Measurements from ENCODE around the gene SPNS2. TPM values are rescaled to one million over a fixed set of nuclear protein-coding genes. Genes with fewer than 3 reads are reported as not detected.

The SPNS2 gene
- total RNA-seq, 4 donors from 2014 or later = 8.7 to 72.0 (median 18.2) TPM

DNA sequence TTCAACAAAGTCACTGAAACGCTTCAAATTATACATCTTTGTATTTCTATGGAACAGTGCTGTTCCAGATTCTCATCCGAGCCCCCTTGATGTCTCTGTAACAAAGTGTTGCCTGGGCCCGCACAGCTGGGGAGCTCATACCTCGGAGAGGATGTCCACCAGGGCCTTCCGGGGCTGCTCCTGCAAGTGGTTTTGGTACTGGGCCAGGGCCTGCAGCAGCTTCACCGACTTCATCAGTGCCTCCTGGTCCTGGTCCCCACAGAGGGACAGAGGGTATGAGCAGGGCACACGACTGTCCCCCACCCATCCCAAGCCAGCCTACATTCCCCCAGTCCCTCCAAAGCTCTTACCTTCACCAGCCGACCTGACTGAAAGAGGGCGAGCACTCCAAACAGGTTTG, 55.0 kb downstream of the SPNS2 start:
- in situ Hi-C loops (cut with MboI; ENCODE audit: low pct_ligation_motif_present in 1 of 4, low pct_unique_long_range_greater_than_20kb in 1 of 4, low sequenced_read_pairs in 3 of 4) = no loop called here
- Histone ChIP-seq H3K27ac (no peak overlapping the region), H3K4me1 (peaks cover 4 to 24% (median 23%) of the 10 kb centered on the region in 4 donors), H3K36me3 (peaks cover 0 to 26% (median 9%) of the 10 kb centered on the region in 4 donors), H3K27me3 (no peaks in the 10 kb centered on the region), H3K4me3 (peak overlapping the region in 1 of 4 donors; percentile 70), H3K9me3 (no peaks in the 10 kb centered on the region)
- TF ChIP-seq, protein P1, sequence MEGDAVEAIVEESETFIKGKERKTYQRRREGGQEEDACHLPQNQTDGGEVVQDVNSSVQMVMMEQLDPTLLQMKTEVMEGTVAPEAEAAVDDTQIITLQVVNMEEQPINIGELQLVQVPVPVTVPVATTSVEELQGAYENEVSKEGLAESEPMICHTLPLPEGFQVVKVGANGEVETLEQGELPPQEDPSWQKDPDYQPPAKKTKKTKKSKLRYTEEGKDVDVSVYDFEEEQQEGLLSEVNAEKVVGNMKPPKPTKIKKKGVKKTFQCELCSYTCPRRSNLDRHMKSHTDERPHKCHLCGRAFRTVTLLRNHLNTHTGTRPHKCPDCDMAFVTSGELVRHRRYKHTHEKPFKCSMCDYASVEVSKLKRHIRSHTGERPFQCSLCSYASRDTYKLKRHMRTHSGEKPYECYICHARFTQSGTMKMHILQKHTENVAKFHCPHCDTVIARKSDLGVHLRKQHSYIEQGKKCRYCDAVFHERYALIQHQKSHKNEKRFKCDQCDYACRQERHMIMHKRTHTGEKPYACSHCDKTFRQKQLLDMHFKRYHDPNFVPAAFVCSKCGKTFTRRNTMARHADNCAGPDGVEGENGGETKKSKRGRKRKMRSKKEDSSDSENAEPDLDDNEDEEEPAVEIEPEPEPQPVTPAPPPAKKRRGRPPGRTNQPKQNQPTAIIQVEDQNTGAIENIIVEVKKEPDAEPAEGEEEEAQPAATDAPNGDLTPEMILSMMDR (IDR thresholded peaks at IDR 0.05) = no peak
- TF ChIP-seq POLR2A (IDR thresholded peaks at IDR 0.05) = no peak
- no peak for TF ChIP-seq POLR2AphosphoS5 (IDR thresholded peaks at IDR 0.05)
- no peak for TF ChIP-seq EP300 (IDR thresholded peaks at IDR 0.05; ENCODE audit: low read depth)
- DNase-seq = no peak
- 77 to 90% methylated on average over 4 to 9 of the region's 9 CpGs for WGBS, 2 donors (ENCODE audit: low coverage in 1 of 2)
- intact Hi-C loops (cut with DNase I; ENCODE audit: low total_unique reads) = no loop called here

DNA sequence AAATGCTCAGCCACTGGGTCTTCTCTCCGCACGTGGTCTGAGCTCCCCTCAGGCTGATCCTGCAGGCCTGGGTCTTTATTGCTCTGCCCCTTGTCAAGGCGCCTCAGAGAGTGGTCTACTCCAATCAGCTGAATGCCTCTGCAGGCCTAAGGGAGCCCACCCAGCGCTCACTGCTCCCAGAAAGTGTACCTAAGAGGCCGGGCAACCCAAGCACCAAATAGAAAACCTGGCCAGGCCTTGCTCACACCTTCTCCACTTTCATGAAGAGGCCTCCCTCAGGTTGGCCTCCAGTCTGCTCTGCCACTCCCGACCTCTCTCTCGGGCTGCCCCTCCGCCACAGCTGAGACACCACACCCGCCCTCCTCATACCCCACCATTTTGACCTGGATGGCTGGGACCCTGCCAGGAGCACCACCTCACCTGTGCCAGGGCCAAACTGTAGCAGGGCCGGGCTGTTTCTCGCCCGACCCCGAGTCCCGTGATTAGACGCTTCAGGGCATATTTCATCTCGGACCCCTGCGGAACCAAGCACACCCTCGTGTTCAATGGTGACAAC, 55.8 kb downstream of the SPNS2 start:
- no peak for TF ChIP-seq POLR2AphosphoS5 (IDR thresholded peaks at IDR 0.05)
- no peak for TF ChIP-seq POLR2A (IDR thresholded peaks at IDR 0.05)
- no peak for TF ChIP-seq EP300 (IDR thresholded peaks at IDR 0.05; ENCODE audit: low read depth)
- TF ChIP-seq, protein P1 (IDR thresholded peaks at IDR 0.05) = no peak
- intact Hi-C loops (cut with DNase I; ENCODE audit: low total_unique reads) = no loop called here
- WGBS, 2 donors (ENCODE audit: low coverage in 1 of 2) = 10% methylated on average over 18 of the region's 18 CpGs; no CpG with 5 or more reads in 1 of the 2 donors
- Histone ChIP-seq H3K27ac (peak overlapping the region; percentile 82 to 90 (median 87)), H3K9me3 (no peaks in the 10 kb centered on the region), H3K4me1 (peaks cover 4 to 30% (median 26%) of the 10 kb centered on the region in 4 donors), H3K4me3 (peak overlapping the region; percentile 49 to 75 (median 64)), H3K36me3 (peaks cover 0 to 26% (median 4%) of the 10 kb centered on the region in 4 donors), H3K27me3 (no peaks in the 10 kb centered on the region)
- DNase-seq = no peak
- in situ Hi-C loops (cut with MboI; ENCODE audit: low pct_ligation_motif_present in 1 of 4, low pct_unique_long_range_greater_than_20kb in 1 of 4, low sequenced_read_pairs in 3 of 4) = no loop called here

DNA sequence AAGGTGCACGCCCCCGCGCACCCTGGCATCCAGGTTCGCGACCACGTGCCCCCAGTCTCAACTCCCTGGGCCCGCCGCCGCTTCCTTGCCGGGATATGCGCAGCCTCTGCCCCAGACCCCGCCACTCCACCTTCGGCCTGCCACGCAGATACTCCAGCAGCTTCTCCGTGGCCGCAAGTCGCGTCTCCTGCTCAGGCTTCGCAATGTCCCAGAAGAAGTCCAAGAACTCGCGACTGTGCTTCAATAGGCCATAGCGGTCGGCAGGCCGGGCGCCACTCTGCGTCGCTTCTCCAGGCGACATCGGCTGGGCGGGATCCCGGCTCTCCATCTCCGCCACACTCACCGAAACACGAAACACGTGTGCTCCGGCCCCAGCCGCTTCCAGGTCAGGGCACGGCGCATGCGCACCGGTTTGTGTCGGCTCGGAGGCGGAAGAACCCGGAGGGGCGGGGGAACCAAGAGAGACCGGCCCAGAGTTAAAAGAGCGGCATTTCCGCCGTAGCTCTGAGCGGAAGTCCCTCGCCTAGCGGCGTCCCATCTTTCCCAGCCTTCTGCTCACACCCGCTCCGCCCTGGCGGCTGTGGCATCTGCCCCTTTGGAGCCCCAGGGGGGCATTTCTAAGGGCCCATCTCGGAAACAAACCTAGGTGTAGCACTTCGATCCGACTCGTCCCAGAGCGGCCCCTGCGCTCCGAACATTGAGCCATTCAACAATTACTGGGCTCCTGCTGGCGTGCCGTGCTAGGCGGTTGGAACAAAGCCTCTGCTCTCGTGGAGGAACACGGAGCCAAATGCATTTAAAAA, 56.5 kb downstream of the SPNS2 start, which contains the start of gene MYBBP1A:
TSS of gene MYBBP1A (minus strand) at position 388 of the 803 bp plus-strand sequence. CDS start at position 328, 60 bp downstream.
- intact Hi-C loops (cut with DNase I; ENCODE audit: low total_unique reads) (no loop called here), in situ Hi-C loops (cut with MboI; ENCODE audit: low pct_ligation_motif_present in 1 of 4, low pct_unique_long_range_greater_than_20kb in 1 of 4, low sequenced_read_pairs in 3 of 4) (no loop called here)
- DNase-seq = peak; percentile 98
- H3K4me3 ChIP-seq = peak within 1 kb of the TSS; percentile 49 to 75 (median 64)
- H3K36me3 ChIP-seq = peaks cover 0 to 20% (median 3%) of the 10 kb centered on the region in 4 donors
- 0% methylated on average over 53 of the region's 69 CpGs; no CpG with 5 or more reads in 1 of the 2 donors for WGBS, 2 donors (ENCODE audit: low coverage in 1 of 2)
- H3K27ac ChIP-seq = peak within 1 kb of the TSS; percentile 82 to 90 (median 87)
- TF ChIP-seq, protein P1 (IDR thresholded peaks at IDR 0.05) = peak in 2 of 5 experiments; percentile 33
- TF ChIP-seq POLR2A (IDR thresholded peaks at IDR 0.05) (peak; percentile 68), POLR2AphosphoS5 (IDR thresholded peaks at IDR 0.05) (peak; percentile 69 to 87 (median 73)), EP300 (IDR thresholded peaks at IDR 0.05; ENCODE audit: low read depth) (no peak)
- H3K4me1 ChIP-seq = peaks cover 4 to 30% (median 26%) of the 10 kb centered on the region in 4 donors
- no peaks in the 10 kb centered on the region for H3K9me3 ChIP-seq
- H3K27me3 ChIP-seq = no peaks in the 10 kb centered on the region
